SH-SY5Y (cell line): Measurements from ENCODE around the gene NFATC3.

Source experiments
- GATA2 ChIP-seq: IDR thresholded peaks from 2 replicates; pipeline ENCODE4 v1.6.1; 2011; ENCODE audit warnings: mild to moderate bottlenecking, low read depth, low read length
- GATA3 ChIP-seq: IDR thresholded peaks from 2 replicates; pipeline ENCODE4 v1.6.1; 2011; ENCODE audit warnings: low read depth, mild to moderate bottlenecking, low read length, moderate library complexity

- TF ChIP-seq GATA2, result no peak
- TF ChIP-seq GATA3, result no peak
These were observed 11.9 kb downstream of the NFATC3 start for GRCh38 chr16:68097088-68097487.
